ENCODE data around the gene PRKG1.
"Not testable (repeated sequence)": the region's sequence is repeated elsewhere in the genome, so short reads cannot be mapped to it uniquely, and the experiment has no call there.

The PRKG1 gene

DNA sequence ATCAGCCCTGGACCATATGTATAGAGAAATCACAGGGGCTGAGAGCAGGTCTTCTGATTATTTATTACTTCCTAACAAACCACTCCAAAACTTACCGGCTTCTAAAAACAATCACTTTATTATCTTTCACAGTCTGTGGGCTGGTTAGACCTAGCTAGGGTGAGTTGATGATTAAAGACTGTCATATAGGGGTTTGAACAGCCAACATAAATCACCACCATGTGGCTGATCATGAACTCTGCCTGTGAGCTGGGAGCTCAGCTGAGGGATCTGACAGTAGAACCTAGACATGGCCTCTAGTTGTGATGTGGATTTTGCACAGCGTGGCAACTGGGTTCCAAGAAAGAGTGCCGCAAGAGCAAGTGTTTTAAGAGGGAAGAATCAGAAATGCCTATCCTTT, 319.8 kb downstream of the PRKG1 start:
- DNase-seq: no peak

DNA sequence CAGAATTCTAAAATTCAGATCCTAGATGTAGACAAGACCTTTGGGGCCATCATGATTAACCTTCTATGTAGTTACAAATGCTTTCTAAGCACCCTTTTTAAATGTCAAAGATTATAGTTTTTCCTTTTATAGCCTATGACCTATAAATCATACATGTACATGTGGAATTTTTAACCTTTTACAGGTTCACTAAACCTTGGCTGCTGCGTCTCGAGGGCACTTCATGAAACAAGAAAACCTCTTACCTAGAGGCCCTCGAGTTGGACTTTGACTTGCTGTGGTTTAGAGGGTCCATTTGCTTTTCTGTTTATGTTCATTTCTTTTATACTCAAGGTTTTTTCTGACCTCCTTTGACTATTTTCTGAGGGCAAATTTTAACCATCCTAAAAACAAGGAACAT, 323.0 kb downstream of the PRKG1 start:
- DNase-seq: no peak

DNA sequence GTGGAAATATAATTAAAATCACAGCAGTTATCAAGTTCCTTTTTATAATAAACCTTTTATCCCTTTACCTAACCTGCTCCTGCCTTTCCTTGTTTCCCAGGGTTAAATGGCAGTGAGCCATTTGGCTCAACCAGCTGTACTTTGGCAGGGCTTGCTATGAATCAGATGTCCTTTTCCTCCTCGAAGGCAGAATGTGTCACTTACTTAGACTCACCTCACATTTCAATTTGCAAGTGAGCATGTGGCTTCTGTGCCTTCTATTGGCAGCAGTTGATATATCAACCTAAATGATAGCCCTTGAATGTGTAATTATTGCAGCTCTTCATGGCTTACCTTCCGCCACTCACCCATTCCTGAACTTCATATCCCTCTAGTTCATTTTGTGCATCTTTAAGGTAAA, 323.4 kb downstream of the PRKG1 start:
- DNase-seq: no peak

DNA sequence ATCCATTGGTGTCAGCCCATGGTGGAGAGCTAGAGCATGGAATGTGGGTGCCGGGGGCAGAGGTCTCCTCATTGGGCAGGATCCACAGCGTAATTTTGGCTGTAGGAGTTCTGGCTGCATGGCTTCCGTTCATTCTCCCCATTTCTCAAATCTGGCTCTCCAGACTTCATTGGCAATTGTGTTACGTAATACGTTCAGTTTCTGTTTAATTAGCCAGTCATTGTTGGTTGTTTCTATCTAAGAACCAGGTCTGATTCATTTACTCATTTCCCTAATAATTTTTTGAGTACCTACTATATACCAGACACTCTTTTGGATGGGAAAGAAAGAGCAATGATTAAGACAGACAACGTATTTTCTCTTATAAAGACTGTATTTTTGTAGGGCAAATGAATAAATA, 325.6 kb downstream of the PRKG1 start:
- no peak for DNase-seq

DNA sequence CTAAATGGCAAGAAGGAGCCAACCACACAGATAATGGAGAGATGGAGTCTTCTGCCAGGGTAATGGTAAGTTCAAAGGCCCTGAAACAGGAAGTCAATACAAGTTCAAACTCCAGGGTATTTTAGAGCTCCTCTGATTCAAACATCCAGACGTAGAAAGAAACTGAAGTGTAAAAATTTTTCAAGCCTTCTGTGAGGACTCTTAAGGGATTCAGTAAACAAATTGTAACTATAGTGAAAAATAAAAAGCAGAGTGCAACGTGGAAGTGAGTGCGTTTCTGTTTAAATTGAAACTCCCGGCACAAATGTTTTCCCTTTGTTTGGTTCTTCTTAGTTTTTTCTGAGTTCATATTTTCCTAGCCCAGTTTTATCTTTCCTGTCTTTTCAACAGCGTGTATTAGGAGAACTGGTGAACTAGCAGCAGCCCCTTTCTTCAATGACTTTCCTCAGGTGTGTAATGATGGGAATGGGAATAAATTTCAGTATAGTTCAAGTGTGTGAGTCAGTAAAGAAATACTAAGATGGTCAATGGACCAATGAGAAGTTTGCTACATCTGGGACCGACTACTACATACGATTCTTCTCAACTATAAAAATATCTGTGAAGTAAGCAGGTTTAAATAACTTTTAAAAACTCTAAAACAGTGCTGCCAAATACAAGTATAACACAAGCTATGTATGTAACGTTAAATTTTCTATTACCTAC, 326.3 kb downstream of the PRKG1 start:
- no peak for DNase-seq

DNA sequence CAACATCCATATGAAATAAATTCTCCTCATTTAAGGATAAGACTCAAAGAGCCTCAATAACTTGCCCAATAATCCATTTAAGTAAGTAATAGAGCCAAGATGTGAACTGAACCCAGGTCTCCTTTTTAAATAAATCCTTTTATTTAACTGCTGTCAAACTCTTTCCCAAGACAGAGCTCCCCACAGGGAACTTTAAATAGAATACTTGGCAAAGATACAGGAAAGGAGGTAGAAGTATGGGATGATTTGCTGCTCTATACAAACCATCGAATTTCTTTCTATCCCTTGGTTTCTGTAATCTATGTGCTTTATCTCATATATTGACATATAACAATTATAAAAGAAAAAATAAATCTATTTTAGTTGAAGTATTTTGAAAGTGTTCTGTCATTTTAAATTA, 329.2 kb downstream of the PRKG1 start:
- DNase-seq: no peak

DNA sequence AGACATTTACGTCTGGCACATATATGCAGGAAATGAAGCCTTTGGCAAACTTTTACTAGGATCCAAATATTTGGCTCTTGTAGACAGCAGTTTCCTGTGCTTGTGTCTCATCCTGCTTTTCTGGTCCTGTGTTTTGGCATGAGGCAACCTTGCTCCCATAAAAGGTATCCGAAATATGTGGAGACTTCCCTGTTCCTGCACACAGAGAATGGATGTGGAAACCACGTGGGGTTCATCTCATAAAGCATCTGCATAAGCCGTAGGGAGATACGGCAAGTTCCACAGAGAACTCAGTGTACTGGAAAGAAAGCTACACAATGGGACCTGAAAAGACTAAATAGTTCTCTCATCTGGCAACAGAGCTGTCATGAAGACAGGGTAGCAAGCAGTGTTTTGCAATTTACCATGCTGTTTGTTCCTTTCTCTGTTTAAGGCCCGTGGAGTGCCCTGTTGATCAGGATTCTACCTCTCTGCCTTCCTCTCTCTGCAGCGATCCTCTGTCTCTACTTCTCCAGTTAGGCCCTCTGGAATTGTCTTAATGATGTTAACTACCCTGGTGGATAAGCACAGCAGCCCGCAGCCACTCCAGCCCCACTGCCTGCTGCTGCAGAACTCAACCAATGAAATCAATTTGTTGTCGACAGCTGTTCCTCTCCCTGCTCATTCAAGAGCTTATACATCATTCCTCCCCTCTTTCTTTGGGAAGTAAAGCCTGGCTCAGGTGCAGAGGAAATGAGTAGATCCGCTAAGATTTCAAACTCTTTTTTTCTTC, 331.5 kb downstream of the PRKG1 start:
- no peak for DNase-seq

DNA sequence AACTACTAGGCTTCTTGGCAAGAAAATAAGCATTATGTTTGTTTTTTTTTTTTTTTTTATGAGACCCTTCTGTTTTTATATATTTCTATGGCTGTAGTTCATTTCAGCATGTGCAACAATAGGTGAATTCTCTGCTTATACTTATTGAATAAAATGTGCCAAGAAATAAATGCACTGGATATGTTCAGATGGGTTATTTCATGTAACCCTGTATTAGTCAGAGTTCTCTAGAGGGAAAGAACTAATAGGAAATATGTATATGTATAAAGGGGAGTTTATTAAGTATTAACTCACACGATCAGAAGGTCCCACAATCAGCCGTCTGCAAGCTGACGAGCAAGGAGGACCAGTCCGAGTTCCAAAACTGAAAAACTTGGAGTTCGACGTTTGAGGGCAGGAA, 332.3 kb downstream of the PRKG1 start:
- DNase-seq: no peak

DNA sequence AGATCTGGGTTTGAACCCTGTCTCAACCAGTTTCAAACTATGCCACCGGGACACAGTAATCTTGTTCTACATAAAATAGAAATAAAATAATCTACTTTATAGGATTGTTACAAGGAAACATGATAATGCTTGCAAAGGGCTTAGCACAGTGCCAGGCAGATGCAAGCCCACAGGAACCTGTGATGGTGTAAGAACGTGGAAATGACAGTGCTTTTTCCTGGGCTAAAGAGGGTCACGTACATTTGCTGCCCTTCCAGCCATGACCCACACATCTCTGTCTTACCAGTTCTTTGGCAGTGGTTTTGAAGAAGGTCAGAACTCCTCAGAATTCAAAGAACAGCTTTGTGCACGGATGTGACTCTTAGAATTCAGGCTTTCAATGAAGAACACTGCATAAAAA, 342.2 kb downstream of the PRKG1 start:
- DNase-seq: no peak

DNA sequence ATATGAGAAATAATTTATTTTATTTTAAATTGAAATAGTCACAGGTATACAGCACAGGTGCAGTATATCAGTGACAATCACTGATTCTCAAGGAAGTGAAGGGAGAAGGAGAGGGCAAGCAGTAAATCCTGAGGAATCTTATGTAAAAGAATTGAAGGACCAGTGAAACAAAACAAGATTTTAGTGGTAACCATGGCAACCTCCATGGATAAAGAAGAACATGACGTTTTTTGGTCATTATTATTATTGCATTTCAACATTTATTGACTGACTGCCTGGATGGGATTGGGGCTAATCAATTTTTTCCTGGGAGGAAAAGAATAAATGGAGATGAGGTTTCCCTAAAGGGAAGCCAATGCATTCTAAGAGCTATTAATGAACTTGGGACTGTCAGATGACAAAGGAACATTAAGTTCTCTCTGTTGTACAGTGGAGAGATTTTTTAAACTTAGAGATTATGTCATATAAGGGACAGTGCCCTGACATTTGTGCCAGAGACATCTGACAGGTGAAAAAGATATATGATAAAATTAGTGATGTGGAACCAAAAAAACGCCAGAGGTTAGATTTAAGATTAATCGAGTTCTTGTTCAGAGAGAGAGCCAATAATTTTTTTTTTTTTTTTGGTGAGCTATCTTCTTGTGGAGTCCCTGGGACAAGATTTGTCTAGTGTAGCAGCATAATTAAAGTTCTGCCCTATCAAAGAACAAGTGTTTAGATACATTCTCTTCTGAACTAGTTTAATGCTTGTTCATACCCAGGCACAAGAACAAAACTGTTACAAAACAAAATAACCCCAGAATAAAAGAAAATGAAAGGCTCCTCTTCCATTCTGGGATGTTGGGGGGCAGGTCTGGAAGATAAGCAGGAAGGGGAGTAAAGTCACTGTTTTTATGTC, 345.2 kb downstream of the PRKG1 start:
- no peak for DNase-seq

DNA sequence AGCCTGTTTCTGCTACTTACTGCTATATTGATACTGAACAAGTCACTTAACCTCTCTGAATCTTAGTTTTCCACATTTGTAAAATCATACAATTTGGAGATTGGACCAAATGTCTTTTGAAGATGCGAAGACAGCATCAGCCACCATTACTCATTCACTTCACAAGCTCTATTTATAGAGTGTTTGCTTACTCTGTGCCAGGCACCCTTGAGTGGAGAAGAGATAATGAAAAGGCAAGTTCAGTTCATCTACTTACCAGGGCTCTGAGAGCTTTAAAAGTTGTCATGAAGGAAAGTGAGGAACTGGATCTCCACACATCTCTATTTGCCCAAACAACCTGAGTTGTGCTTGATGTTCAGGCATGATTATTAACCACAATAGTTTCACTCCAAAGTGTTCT, 347.6 kb downstream of the PRKG1 start:
- no peak for DNase-seq

DNA sequence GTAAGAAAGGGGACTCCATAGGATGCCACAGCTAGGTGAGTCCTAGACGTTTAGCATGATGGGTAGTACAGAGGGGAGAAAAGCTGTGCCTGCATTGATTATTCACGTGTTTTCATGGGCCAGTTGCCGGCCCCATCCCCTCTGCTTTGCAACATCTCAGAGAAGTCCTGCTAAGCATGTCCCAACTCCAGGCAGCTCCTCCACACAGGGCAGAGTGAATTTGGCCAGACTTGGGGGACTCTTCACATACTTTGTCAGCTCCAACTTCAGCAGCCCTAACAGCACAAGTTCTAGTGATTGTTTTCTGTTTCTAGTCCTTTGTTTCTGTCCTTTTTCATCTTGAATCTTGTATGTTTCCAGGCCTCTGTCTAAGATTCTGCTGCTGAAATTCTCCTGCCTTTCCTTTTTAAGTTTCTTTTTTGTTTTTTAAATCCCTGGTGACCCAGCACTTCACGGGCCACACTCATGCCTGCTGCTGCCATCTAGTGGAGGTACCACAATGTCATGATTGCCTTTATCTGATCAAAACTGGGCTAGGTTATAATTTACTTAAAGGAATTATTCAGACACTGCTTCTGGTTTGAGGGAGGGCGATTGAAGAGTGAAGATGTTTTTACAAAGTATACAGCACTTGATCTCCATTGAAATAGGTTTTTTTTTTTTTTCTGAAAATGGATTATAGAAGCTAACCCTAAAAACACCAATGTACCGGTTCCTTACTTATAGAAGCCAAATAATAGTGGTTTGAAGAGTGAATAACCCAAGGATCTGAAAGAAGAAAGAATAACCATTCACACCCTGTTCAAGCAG, 348.2 kb downstream of the PRKG1 start:
- DNase-seq: peak; percentile 31

DNA sequence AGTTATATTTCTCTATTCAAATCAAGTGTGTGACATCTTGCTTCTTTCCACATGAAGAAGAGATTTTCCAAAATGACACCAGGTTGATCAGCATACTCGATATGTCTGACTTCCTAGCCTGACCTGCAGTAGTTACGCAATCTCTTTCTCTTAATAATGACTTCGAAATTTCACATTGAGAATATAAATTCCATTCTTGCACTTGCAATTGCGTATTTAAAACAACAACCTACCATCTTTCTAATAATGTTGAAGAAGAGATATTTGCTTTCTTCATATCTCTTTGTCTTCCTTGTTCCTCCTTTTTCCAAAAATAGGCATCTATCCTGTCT, 348.8 kb downstream of the PRKG1 start:
- DNase-seq: no peak

DNA sequence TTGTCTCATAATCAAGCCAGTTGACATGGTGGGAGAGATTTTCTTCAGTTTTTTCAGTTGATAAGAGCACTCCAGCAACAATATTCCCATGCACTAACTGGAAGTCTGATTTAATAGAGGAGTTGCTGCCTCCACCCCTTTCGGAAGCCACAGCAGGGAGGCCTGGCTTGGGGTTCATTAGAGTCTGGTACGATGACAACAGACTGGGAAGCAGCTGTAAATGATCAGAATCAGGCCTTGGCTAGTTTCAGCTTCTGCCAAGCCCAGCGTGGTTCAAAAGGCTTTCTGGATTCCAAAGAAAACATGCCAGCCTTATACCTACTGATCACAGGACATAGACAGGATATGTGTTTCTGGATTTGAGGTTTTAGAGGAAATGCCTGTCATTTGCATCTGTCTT, 351.1 kb downstream of the PRKG1 start:
- no peak for DNase-seq

DNA sequence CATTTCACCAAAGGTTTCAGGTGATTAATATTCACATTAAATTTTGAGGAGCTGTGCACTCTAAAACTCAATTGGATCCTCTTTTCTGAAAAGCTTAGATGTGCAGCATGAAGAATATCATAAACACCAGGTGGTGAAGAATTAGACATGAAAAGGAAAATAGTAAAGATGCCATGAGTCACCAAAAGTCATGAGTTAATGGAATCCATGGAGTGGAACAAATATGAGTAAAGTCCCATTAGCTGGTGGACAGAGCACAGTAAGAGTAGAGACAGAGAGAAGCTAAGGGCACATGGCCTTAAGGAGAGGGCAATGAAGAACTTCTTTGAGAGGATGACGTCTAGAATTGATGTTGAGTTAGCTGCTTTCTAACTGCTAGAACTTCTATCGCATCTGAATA, 353.5 kb downstream of the PRKG1 start:
- DNase-seq: no peak

DNA sequence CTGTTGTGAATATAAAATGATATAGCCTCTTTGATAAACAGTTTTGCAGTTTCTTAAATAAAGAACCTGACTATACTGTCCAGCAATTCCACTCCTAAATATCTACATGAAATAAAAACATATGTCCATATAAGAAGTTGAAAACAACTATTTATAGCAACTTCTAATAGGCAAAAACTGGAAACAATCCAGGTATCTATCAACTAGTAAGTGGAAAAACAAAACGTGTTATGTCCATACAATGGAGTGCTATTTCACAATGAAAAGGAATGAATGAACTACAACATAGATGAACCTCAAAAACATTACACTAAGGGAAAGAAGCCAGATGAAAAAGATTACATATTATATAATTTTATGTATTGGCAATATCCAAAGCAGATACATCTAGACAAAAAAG, 356.2 kb downstream of the PRKG1 start:
- no peak for DNase-seq

DNA sequence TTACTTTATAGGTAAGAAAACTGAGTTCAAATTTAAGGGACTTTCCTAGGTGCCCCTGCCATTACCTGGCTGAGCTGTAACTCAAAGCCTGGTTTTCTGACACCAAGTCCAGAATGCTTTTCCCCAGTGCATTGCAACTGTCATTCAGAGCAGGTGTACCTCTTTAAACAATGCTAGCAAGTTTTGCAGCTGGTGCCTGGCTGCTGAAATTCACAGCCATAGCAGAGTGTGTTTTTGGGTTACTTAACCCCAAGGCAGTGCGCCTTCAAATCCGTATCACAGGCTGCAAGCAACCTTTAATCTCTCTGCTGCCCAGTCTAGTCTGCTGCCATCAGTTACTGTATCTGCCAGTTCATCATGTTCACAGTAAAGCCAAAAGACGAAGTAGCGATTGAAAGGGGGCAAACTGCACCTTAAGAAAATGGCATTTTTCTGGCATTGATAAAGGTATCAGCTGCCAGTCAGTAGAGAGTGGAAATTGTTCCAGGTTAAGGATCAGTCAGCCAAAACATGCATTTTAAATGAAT, 359.7 kb downstream of the PRKG1 start:
- no peak for DNase-seq

DNA sequence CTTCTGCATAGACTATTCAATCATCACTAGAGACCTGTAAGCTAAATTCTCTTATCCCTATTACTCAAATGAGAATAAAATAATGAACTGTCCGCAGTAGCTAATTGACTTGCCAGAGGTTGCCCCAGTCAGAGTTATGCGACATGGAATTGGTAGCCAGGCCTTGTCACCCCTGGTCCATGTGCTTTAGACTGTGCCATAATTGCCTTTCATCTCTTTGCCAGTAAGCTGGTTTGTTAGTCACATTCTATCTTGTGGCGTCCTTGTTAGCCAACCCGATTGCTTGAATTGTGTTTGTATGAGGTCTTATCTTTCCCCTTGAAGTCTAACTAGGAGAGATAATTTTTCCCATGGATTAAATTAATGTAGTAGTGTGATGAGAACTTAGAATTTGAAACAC, 362.5 kb downstream of the PRKG1 start:
- DNase-seq: no peak

DNA sequence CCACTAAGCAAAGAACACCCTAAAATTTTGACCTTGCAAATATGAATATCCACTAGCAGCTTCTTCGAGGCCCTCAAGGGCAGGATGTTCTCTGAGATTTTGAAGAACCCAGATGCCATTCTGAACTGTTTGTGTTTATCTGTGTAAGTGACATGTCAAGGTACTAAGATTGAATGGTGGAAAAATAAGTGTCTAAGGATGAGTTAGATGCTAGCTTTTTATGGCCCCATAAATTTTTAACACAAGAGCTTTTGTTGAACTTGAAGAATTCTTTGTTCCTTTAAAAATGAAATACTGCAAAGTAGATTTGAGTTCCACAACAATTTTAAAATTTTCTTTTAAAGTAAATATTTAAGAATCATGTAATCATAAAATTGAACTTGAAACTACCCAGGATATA, 365.4 kb downstream of the PRKG1 start:
- DNase-seq: no peak

DNA sequence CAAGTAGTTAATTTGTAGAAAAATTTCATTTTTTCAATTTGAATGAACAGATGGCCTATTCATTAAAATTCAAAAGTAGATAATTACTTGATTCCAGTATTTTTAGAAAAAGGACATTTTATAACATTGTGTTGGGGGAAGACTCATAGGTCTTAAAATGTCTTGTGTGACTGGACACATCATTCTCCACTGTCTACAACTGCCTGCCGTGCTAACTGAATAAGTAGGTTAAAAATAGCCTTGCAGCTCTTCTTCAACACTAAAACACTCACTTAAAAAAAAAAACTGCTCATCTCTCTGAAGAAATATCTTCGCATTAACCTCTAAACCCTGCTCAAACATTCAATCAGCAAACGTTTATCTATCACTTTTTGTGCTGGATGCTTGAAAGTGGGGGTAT, 371.3 kb downstream of the PRKG1 start:
- DNase-seq: no peak

DNA sequence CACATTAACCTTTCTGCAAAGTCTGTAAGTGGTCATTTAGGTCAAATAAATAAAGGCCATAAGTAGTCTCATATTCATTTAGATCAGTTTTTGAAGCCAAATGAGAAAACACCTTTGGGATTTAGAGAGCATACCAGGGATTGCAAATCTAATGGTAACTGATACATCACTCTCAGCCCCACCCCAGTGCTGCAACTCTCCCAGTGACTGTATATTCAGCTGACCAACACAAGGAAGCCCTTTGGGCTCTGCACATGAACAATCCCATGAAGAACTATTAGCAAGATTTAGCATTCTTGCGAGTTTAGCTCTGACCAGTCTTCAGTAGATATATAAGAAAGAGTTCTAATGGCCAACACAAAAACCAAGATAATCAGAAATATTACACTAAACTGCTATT, 372.8 kb downstream of the PRKG1 start:
- no peak for DNase-seq

DNA sequence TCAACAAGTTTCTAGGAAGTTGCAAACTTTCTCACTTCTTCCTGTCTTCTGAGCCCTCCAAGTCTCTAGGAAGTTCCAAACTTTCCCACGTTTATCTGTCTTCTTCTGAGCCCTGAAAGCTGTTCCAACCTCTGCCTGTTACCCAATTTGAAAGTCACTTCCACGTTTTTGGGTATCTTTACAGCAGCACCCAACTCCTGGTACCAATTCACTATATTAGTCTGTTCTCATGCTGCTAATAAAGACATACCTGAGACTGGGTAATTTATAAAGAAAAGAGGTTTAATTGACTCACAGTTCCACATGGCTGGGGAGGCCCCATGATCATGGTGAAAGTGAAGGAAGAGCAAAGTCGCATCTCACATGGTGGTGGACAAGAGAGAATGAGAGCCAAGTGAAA, 381.5 kb downstream of the PRKG1 start:
- not testable (repeated sequence) for DNase-seq

DNA sequence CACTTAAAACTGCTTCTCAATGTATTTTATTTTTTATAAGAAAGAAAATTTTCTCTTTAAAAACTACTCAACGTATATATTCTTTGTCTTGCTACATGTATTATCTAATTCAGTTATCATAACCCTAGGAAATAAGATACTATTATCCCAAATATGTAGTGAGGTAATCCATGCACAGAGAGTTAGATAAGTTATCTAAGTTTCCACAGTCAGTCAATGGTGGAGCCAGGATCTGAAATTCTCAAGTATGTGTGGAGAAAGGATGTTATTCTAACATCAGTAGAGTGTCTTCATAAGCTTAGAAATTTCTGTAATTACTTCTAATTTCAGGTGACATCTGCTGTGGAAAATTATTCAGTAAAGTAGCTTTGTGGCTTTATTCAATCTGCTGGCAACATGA, 385.2 kb downstream of the PRKG1 start:
- no peak for DNase-seq

All from CD4-positive, alpha-beta T cell treated with Interleukin-12 subunit alpha and Interleukin-12 subunit beta, for 1 hour (primary cell).